H7 (cell line): Measurements from ENCODE around the gene TRIAP1. TPM values are rescaled to one million over a fixed set of nuclear protein-coding genes. Genes with fewer than 3 reads are reported as not detected.

Experiments used
- DNase-seq: peaks from one replicate; pipeline ENCODE4 v3.0.0; 2012
- H3K27me3 ChIP-seq: 2 replicates; pipeline ENCODE4 v1.6.0; 2011; ENCODE audit warnings: mild to moderate bottlenecking, low read length; ENCODE audit not compliant: control insufficient read depth, insufficient read depth
- H3K36me3 ChIP-seq: replicated peaks from 2 replicates; pipeline ENCODE4 v1.5.1; 2011; ENCODE audit warnings: low read length; ENCODE audit not compliant: control insufficient read depth, insufficient read depth
- H3K4me3 ChIP-seq: 2 replicates; pipeline ENCODE4 v1.5.1; 2011; ENCODE audit warnings: low read depth, mild to moderate bottlenecking, control low read depth, low read length, moderate library complexity; ENCODE audit not compliant: insufficient read depth
- total RNA-seq: library from RNA; depleted of rRNA; stranded (reverse); fragments of >200 nt; shearing (Covaris generic); gene quantifications from 2 replicates; pipeline ENCODE4 v1.2.3, GENCODE V29; 2014

Gene TRIAP1
- total RNA-seq, 1 experiment from 2014 or later = 35.2 TPM

- Histone ChIP-seq H3K36me3 (no peaks in the 10 kb centered on the region), H3K4me3 (no peak overlapping the region), H3K27me3 (no peaks in the 10 kb centered on the region)
- DNase-seq = no peak
Observed at GRCh38 chr12:120428597-120429229, 17.5 kb downstream of the TRIAP1 start.

GRCh38 chr12:120425797-120426196, 20.4 kb downstream of the TRIAP1 start:
- Histone ChIP-seq H3K36me3 (no peaks in the 10 kb centered on the region), H3K4me3 (no peak overlapping the region), H3K27me3 (no peaks in the 10 kb centered on the region; the same call in 1 of the 2 replicates)
- no peak for DNase-seq

GRCh38 chr12:120422892-120423456, 23.2 kb downstream of the TRIAP1 start:
- DNase-seq = no peak
- no peaks in the 10 kb centered on the region for H3K36me3 ChIP-seq
- H3K4me3 ChIP-seq = no peak overlapping the region
- no peaks in the 10 kb centered on the region; the same call in 1 of the 2 replicates for H3K27me3 ChIP-seq

- DNase-seq = no peak
- no peaks in the 10 kb centered on the region for H3K36me3 ChIP-seq
- no peaks in the 10 kb centered on the region; the same call in 1 of the 2 replicates for H3K27me3 ChIP-seq
- no peak overlapping the region for H3K4me3 ChIP-seq
Observed at GRCh38 chr12:120421701-120422100, 24.5 kb downstream of the TRIAP1 start.

- H3K36me3 ChIP-seq = no peaks in the 10 kb centered on the region
- no peaks in the 10 kb centered on the region; the same call in 1 of the 2 replicates for H3K27me3 ChIP-seq
- H3K4me3 ChIP-seq = no peak overlapping the region
- DNase-seq = no peak
Observed at GRCh38 chr12:120417917-120418580, 28.1 kb downstream of the TRIAP1 start.

- no peaks in the 10 kb centered on the region for H3K27me3 ChIP-seq
Observed at GRCh38 chr12:120416490-120417216, 29.5 kb downstream of the TRIAP1 start.

GRCh38 chr12:120413901-120414695, 32.1 kb downstream of the TRIAP1 start:
- H3K4me3 ChIP-seq = no peak overlapping the region
- peak; percentile 92 for DNase-seq
- H3K36me3 ChIP-seq = no peaks in the 10 kb centered on the region
- H3K27me3 ChIP-seq = no peaks in the 10 kb centered on the region

More at GRCh38 chr12:120416490-120417216, 29.5 kb downstream of the TRIAP1 start:
- Histone ChIP-seq H3K4me3 (no peak overlapping the region), H3K36me3 (no peaks in the 10 kb centered on the region)
- no peak for DNase-seq

- no peaks in the 10 kb centered on the region for H3K36me3 ChIP-seq
- no peak overlapping the region for H3K4me3 ChIP-seq
- no peak for DNase-seq
- H3K27me3 ChIP-seq = no peaks in the 10 kb centered on the region
Observed at GRCh38 chr12:120412421-120412820, 33.8 kb downstream of the TRIAP1 start.

GRCh38 chr12:120408771-120409170, 37.4 kb downstream of the TRIAP1 start:
- Histone ChIP-seq H3K36me3 (no peaks in the 10 kb centered on the region), H3K27me3 (no peaks in the 10 kb centered on the region), H3K4me3 (no peak overlapping the region)
- no peak for DNase-seq

GRCh38 chr12:120406553-120406952, 39.6 kb downstream of the TRIAP1 start:
- no peak for DNase-seq
- Histone ChIP-seq H3K4me3 (no peak overlapping the region), H3K36me3 (no peaks in the 10 kb centered on the region), H3K27me3 (no peaks in the 10 kb centered on the region)

GRCh38 chr12:120406069-120406468, 40.1 kb downstream of the TRIAP1 start:
- DNase-seq = no peak
- no peaks in the 10 kb centered on the region for H3K36me3 ChIP-seq
- H3K27me3 ChIP-seq = no peaks in the 10 kb centered on the region
- no peak overlapping the region for H3K4me3 ChIP-seq

- Histone ChIP-seq H3K36me3 (no peaks in the 10 kb centered on the region), H3K4me3 (no peak overlapping the region), H3K27me3 (no peaks in the 10 kb centered on the region)
- peak; percentile 43 for DNase-seq
Observed at GRCh38 chr12:120404271-120404670, 41.9 kb downstream of the TRIAP1 start.

GRCh38 chr12:120403869-120404268, 42.3 kb downstream of the TRIAP1 start:
- no peak for DNase-seq
- H3K4me3 ChIP-seq = no peak overlapping the region
- no peaks in the 10 kb centered on the region for H3K36me3 ChIP-seq
- no peaks in the 10 kb centered on the region for H3K27me3 ChIP-seq

GRCh38 chr12:120402217-120402616, 44.0 kb downstream of the TRIAP1 start:
- Histone ChIP-seq H3K27me3 (no peaks in the 10 kb centered on the region), H3K4me3 (no peak overlapping the region), H3K36me3 (no peaks in the 10 kb centered on the region)
- DNase-seq = peak; percentile 86
